ENCODE results near the gene GNPTAB.

DNA sequence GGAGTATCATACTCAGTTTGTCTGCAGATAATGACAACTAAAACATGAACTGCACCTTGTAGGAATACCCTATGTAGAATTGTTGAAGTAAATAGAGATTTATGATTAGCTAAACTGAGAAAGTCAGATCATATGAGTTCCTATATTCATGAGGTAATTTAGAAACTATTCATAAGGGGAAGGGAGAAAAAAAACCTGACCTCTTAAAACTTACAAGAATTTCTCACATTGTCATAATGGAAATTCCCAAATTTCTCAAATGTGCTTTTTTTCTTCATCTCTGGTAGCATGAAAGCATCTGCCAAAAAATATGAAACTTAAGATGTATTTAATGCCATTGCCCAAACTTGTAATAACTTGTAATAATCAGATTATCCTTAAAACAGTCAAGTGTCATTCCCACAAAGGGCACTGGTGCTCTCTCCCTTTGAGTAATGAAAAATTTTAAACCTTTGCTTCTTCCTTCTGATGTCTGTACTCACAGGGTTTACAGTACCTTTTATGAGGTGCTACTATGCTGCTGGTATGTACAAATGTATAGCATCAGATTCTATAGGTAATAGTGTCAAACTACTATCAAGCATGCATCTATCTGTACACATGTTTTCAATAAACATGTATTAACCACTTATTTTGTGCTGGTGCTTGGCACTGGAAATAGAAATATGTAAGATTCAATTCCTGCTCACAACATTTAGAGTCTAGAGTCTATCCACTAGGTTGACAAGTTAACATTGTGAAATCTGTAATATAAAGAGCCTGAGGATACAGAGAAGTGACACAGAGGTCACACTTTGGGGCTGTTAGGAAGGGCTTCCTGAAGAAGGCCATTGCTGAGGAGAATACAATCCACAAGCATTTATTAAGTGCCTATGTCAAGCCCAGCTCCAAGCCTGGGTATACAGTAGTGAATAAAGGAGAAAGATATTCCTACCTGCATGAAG is 29.2 kb upstream of the GNPTAB start:
- TF ChIP-seq POLR2A (IDR thresholded peaks at IDR 0.05) = no peak
- TF ChIP-seq, protein P1, sequence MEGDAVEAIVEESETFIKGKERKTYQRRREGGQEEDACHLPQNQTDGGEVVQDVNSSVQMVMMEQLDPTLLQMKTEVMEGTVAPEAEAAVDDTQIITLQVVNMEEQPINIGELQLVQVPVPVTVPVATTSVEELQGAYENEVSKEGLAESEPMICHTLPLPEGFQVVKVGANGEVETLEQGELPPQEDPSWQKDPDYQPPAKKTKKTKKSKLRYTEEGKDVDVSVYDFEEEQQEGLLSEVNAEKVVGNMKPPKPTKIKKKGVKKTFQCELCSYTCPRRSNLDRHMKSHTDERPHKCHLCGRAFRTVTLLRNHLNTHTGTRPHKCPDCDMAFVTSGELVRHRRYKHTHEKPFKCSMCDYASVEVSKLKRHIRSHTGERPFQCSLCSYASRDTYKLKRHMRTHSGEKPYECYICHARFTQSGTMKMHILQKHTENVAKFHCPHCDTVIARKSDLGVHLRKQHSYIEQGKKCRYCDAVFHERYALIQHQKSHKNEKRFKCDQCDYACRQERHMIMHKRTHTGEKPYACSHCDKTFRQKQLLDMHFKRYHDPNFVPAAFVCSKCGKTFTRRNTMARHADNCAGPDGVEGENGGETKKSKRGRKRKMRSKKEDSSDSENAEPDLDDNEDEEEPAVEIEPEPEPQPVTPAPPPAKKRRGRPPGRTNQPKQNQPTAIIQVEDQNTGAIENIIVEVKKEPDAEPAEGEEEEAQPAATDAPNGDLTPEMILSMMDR (IDR thresholded peaks at IDR 0.05) = no peak
